HepG2 (cell line): Measurements from ENCODE around the gene MITF. TPM values are rescaled to one million over a fixed set of nuclear protein-coding genes. Genes with fewer than 3 reads are reported as not detected.

Source experiments
- ATAC-seq: fragments of 200-7000 bp; cut with Tn5 transposase; 3 replicates; pipeline ENCODE4 v1.9.1; 2020; ENCODE audit warnings: mild to moderate bottlenecking, moderate library complexity
- BruUV-seq: library from RNA; stranded (reverse); fragments of 400-500 nt; replicated peaks from 2 replicates; lab custom pipeline; 2021; lab: Mats Ljungman, UMichigan
- CTCF ChIA-PET: fragments of 300-600 bp; formaldehyde crosslinking; extraction: SDS; loops from one replicate; lab custom pipeline; 2021; ENCODE audit warnings: low total read pairs, inconsistent platforms, low intra/inter-chr PET ratio; lab: Yijun Ruan, JAX
- POLR2A ChIA-PET: fragments of 350-600 bp; sonication (Branson Sonifier 250); formaldehyde crosslinking; loops from one replicate; lab custom pipeline; 2020; ENCODE audit warnings: antibody characterized with exemption, inconsistent platforms; lab: Yijun Ruan, JAX
- DNase-seq: peaks from one replicate; pipeline ENCODE4 v3.0.0-alpha.2; 2015; ENCODE audit warnings: low spot score
- FAIRE-seq: peaks from 3 replicates; lab custom pipeline; 2011; peaks lifted over from hg19 to GRCh38; lab: Jason Lieb, UNC
- H2AFZ ChIP-seq: one replicate; pipeline ENCODE4 v1.6.1; 2011; ENCODE audit warnings: low read length, inconsistent platforms
- H3K27ac ChIP-seq: fragments of 300-600 bp; 3 replicates; pipeline ENCODE4 v1.8.0; 2011; ENCODE audit warnings: mixed run types, mild to moderate bottlenecking, mixed read lengths, low read length, inconsistent platforms; ENCODE audit not compliant: insufficient read depth; ENCODE audit errors: extremely low read length
- H3K27me3 ChIP-seq, 2 experiments: fragments of 200-600 bp in 1 of 2; 2 replicates in 1 of 2; 3 replicates in 1 of 2; pipeline versions ENCODE4 v1.6.0 to v1.8.0; 2011; ENCODE audit warnings: low read length in 2 of 2, mild to moderate bottlenecking in 2 of 2, moderate library complexity in 2 of 2, inconsistent platforms in 1 of 2; ENCODE audit not compliant: insufficient read depth in 2 of 2, control insufficient read depth in 1 of 2
- H3K36me3 ChIP-seq, 2 experiments: fragments of 200-600 bp in 1 of 2; replicated peaks in 1 of 2; 2 replicates in 1 of 2; 3 replicates in 1 of 2; pipeline versions ENCODE4 v1.5.1 to v1.8.0; 2011; ENCODE audit warnings: low read length in 2 of 2, inconsistent platforms in 1 of 2; ENCODE audit not compliant: insufficient read depth in 2 of 2, control insufficient read depth in 1 of 2
- H3K4me1 ChIP-seq: 2 replicates; pipeline ENCODE4 v1.5.1; 2012; ENCODE audit warnings: low read length, inconsistent platforms; ENCODE audit not compliant: insufficient read depth
- H3K4me2 ChIP-seq: 2 replicates; pipeline ENCODE4 v1.6.0; 2011; ENCODE audit warnings: low read depth, low read length, inconsistent platforms
- H3K4me3 ChIP-seq, 3 experiments: fragments of 200-600 bp in 1 of 3; sonication (generic), shearing (Covaris generic) in 1 of 3; replicated peaks in 1 of 3; 2 replicates each; pipeline ENCODE4 v1.5.1; 2011 to 2016; ENCODE audit warnings: low read length in 3 of 3, inconsistent platforms in 2 of 3, low read depth in 2 of 3, mild to moderate bottlenecking in 2 of 3, control low read depth in 1 of 3, mixed read lengths in 1 of 3; ENCODE audit not compliant: insufficient read depth in 1 of 3
- H3K79me2 ChIP-seq: one replicate; pipeline ENCODE4 v1.6.1; 2011; ENCODE audit warnings: low read length, inconsistent platforms; ENCODE audit not compliant: insufficient read depth
- H3K9ac ChIP-seq: 2 replicates; pipeline ENCODE4 v1.6.0; 2011; ENCODE audit warnings: mild to moderate bottlenecking, low read depth, low read length, inconsistent platforms; ENCODE audit not compliant: insufficient read depth
- H3K9me3 ChIP-seq: 2 replicates; pipeline ENCODE4 v1.5.1; 2012; ENCODE audit warnings: mild to moderate bottlenecking, low read length
- H4K20me1 ChIP-seq: 2 replicates; pipeline ENCODE4 v1.6.0; 2011; ENCODE audit warnings: inconsistent platforms, mild to moderate bottlenecking, low read length, moderate library complexity; ENCODE audit not compliant: insufficient read depth
- DPF2 ChIP-seq: sonication (generic); formaldehyde crosslinking; IDR thresholded peaks from 2 replicates; pipeline ENCODE4 v1.4.0; 2020; ENCODE audit warnings: mild to moderate bottlenecking, low read depth, missing genetic modification reagents, borderline replicate concordance
- HMG20B ChIP-seq: conservative IDR thresholded peaks from 2 replicates; pipeline ENCODE4 v1.6.1; 2016; ENCODE audit warnings: missing genetic modification reagents, missing compliant biosample characterization
- ISL2 ChIP-seq: sonication (generic); formaldehyde crosslinking; IDR thresholded peaks from 2 replicates; pipeline ENCODE4 v1.5.0; 2020; ENCODE audit warnings: missing genetic modification reagents
- KDM5A ChIP-seq: fragments of 200-600 bp; sonication (generic); IDR thresholded peaks from 2 replicates; pipeline ENCODE4 v1.7.0; 2018; ENCODE audit warnings: antibody characterized with exemption, mild to moderate bottlenecking, low read length, borderline replicate concordance
- MBNL3 ChIP-seq: fragments of 250-450 bp; sonication (Bioruptor Pico); conservative IDR thresholded peaks from 2 replicates; pipeline ENCODE4 v1.8.0; 2022; ENCODE audit warnings: mild to moderate bottlenecking, inconsistent platforms
- PHF20 ChIP-seq: sonication (generic); formaldehyde crosslinking; IDR thresholded peaks from 2 replicates; pipeline ENCODE4 v1.5.0; 2020; ENCODE audit warnings: mild to moderate bottlenecking, missing genetic modification reagents
- RARG ChIP-seq: sonication (generic); formaldehyde crosslinking; IDR thresholded peaks from 2 replicates; pipeline ENCODE4 v1.4.0; 2020; ENCODE audit warnings: low read depth, mild to moderate bottlenecking, missing genetic modification reagents
- SNAPC5 ChIP-seq: sonication (generic); formaldehyde crosslinking; IDR thresholded peaks from 2 replicates; pipeline ENCODE4 v1.8.1; 2023; ENCODE audit warnings: mild to moderate bottlenecking, missing genetic modification reagents, borderline replicate concordance
- ZNF121 ChIP-seq: sonication (generic); formaldehyde crosslinking; IDR thresholded peaks from 2 replicates; pipeline ENCODE4 v1.5.0; 2020; ENCODE audit warnings: mild to moderate bottlenecking, missing genetic modification reagents
- ZNF124 ChIP-seq: sonication (generic); formaldehyde crosslinking; IDR thresholded peaks from 2 replicates; pipeline ENCODE4 v1.4.0; 2020; ENCODE audit warnings: missing genetic modification reagents
- ZNF430 ChIP-seq: sonication (generic); formaldehyde crosslinking; IDR thresholded peaks from 2 replicates; pipeline ENCODE4 v1.9.0; 2021; ENCODE audit warnings: mild to moderate bottlenecking, missing genetic modification reagents
- ZNF513 ChIP-seq: sonication (generic); formaldehyde crosslinking; conservative IDR thresholded peaks from 2 replicates; pipeline ENCODE4 v1.5.0; 2020; ENCODE audit warnings: missing genetic modification reagents
- ZNF891 ChIP-seq: sonication (generic); formaldehyde crosslinking; IDR thresholded peaks from 2 replicates; pipeline ENCODE4 v1.5.0; 2020; ENCODE audit warnings: mild to moderate bottlenecking, missing genetic modification reagents
- WGBS: methylation state at CpG from one replicate; pipeline ENCODE4 v1.1.6; 2017; ENCODE audit warnings: low lambda C conversion rate; 5-methylcytosine and 5-hydroxymethylcytosine counted together
- in situ Hi-C: cut with HindIII; loops from 2 replicates; pipeline ENCODE4 v1.10.0; 2017; ENCODE audit warnings: low pct_unique_long_range_greater_than_20kb; ENCODE audit not compliant: extremely low pct_ligation_motif_present
- intact Hi-C: fragments of 100-400 bp; cut with micrococcal nuclease; formaldehyde crosslinking; loops from one replicate; pipeline ENCODE4 v1.10.0; 2022; ENCODE audit not compliant: unreplicated experiment
- polyA plus RNA-seq, 8 experiments: library from polyadenylated mRNA; depleted of rRNA in 3 of 8; stranded (reverse) in 7 of 8; unstranded in 1 of 8; fragments of >200 nt; fragmentation: Illumina TruSeq in 4 of 8; extraction: Trizol in 4 of 8; gene quantifications; 2 replicates each; pipeline versions ENCODE4 v1.2.1 to v1.2.3, GENCODE V29; 2011 to 2016; ENCODE audit warnings: low read depth in 4 of 8, missing spikeins in 1 of 8, mixed read lengths in 1 of 8; ENCODE audit not compliant: insufficient read depth in 1 of 8
- total RNA-seq, 5 experiments: library from RNA; depleted of rRNA; stranded (reverse); fragments of >200 nt; fragmentation: Illumina TruSeq; extraction: Trizol; gene quantifications; 2 replicates each; pipeline ENCODE4 v1.2.3, GENCODE V29; 2016; ENCODE audit warnings: low read depth in 1 of 5
- TF ChIP-seq, protein P1 (sequence below): IDR thresholded peaks from 2 replicates; pipeline ENCODE4 v1.6.1; 2016; ENCODE audit warnings: mild to moderate bottlenecking
- TF ChIP-seq, protein P2 (sequence below): sonication (generic); formaldehyde crosslinking; IDR thresholded peaks from 2 replicates; pipeline ENCODE4 v1.4.0; 2020; ENCODE audit warnings: missing genetic modification reagents
- TF ChIP-seq, protein P3 (sequence below): sonication (generic); formaldehyde crosslinking; IDR thresholded peaks from 2 replicates; pipeline ENCODE4 v1.4.0; 2020; ENCODE audit warnings: missing genetic modification reagents

Gene MITF
- total and polyA plus RNA-seq, 2 of the 13 experiments (the other 11 are each of a cell fraction or from before 2014, with no cell fraction given), result 0.12 to 0.38 TPM

GRCh38 chr3:69986419-69986818 is 247.2 kb downstream of the MITF start:
- 4% methylated on average over 6 of the region's 6 CpGs for WGBS
- TF ChIP-seq DPF2, result no peak
- TF ChIP-seq RARG, result no peak
- no peak for TF ChIP-seq KDM5A
- TF ChIP-seq ZNF121, result no peak
- no peak for TF ChIP-seq ZNF124
- TF ChIP-seq SNAPC5 (CRISPR knock-in tag), result no peak
- no peak for TF ChIP-seq ZNF891 (CRISPR knock-in tag)
- no peak for TF ChIP-seq MBNL3
- TF ChIP-seq ZNF513, result no peak
- no peak for TF ChIP-seq PHF20 (CRISPR knock-in tag)
- no peak for TF ChIP-seq ZNF430 (CRISPR knock-in tag)
- TF ChIP-seq, protein P1, sequence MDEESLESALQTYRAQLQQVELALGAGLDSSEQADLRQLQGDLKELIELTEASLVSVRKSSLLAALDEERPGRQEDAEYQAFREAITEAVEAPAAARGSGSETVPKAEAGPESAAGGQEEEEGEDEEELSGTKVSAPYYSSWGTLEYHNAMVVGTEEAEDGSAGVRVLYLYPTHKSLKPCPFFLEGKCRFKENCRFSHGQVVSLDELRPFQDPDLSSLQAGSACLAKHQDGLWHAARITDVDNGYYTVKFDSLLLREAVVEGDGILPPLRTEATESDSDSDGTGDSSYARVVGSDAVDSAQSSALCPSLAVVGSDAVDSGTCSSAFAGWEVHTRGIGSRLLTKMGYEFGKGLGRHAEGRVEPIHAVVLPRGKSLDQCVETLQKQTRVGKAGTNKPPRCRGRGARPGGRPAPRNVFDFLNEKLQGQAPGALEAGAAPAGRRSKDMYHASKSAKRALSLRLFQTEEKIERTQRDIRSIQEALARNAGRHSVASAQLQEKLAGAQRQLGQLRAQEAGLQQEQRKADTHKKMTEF, result no peak
- TF ChIP-seq, protein P2, sequence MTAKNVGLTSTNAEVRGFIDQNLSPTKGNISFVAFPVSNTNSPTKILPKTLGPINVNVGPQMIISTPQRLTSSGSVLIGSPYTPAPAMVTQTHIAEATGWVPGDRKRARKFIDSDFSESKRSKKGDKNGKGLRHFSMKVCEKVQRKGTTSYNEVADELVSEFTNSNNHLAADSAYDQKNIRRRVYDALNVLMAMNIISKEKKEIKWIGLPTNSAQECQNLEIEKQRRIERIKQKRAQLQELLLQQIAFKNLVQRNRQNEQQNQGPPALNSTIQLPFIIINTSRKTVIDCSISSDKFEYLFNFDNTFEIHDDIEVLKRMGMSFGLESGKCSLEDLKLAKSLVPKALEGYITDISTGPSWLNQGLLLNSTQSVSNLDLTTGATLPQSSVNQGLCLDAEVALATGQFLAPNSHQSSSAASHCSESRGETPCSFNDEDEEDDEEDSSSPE (CRISPR knock-in tag), result no peak
- TF ChIP-seq, protein P3, sequence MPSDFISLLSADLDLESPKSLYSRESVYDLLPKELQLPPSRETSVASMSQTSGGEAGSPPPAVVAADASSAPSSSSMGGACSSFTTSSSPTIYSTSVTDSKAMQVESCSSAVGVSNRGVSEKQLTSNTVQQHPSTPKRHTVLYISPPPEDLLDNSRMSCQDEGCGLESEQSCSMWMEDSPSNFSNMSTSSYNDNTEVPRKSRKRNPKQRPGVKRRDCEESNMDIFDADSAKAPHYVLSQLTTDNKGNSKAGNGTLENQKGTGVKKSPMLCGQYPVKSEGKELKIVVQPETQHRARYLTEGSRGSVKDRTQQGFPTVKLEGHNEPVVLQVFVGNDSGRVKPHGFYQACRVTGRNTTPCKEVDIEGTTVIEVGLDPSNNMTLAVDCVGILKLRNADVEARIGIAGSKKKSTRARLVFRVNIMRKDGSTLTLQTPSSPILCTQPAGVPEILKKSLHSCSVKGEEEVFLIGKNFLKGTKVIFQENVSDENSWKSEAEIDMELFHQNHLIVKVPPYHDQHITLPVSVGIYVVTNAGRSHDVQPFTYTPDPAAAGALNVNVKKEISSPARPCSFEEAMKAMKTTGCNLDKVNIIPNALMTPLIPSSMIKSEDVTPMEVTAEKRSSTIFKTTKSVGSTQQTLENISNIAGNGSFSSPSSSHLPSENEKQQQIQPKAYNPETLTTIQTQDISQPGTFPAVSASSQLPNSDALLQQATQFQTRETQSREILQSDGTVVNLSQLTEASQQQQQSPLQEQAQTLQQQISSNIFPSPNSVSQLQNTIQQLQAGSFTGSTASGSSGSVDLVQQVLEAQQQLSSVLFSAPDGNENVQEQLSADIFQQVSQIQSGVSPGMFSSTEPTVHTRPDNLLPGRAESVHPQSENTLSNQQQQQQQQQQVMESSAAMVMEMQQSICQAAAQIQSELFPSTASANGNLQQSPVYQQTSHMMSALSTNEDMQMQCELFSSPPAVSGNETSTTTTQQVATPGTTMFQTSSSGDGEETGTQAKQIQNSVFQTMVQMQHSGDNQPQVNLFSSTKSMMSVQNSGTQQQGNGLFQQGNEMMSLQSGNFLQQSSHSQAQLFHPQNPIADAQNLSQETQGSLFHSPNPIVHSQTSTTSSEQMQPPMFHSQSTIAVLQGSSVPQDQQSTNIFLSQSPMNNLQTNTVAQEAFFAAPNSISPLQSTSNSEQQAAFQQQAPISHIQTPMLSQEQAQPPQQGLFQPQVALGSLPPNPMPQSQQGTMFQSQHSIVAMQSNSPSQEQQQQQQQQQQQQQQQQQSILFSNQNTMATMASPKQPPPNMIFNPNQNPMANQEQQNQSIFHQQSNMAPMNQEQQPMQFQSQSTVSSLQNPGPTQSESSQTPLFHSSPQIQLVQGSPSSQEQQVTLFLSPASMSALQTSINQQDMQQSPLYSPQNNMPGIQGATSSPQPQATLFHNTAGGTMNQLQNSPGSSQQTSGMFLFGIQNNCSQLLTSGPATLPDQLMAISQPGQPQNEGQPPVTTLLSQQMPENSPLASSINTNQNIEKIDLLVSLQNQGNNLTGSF (CRISPR knock-in tag), result no peak
- no peak for TF ChIP-seq ISL2 (CRISPR knock-in tag)
- TF ChIP-seq HMG20B, result no peak

More at GRCh38 chr3:69986419-69986818, 247.2 kb downstream of the MITF start:
- H3K9ac ChIP-seq, result no peak overlapping the region
- H3K27me3 ChIP-seq, result no peaks in the 10 kb centered on the region; a peak in 1 of 5 replicates
- H2AFZ ChIP-seq, result no peak overlapping the region
- ChIA-PET CTCF (no interaction called here), POLR2A (no interaction called here)
- in situ Hi-C loops (no loop called here), intact Hi-C loops (no loop called here)
- H3K36me3 ChIP-seq, result no peaks in the 10 kb centered on the region
- no peak overlapping the region for H3K4me2 ChIP-seq
- no TSS peak for BruUV-seq
- DNase-seq (no peak), FAIRE-seq (no peak), ATAC-seq (no peak)
- H3K4me1 ChIP-seq, result no peaks in the 10 kb centered on the region
- H3K27ac ChIP-seq, result no peak overlapping the region
- H3K4me3 ChIP-seq, result no peak overlapping the region
- no peaks in the 10 kb centered on the region for H3K79me2 ChIP-seq
- H3K9me3 ChIP-seq, result no peaks in the 10 kb centered on the region
- no peaks in the 10 kb centered on the region for H4K20me1 ChIP-seq
